Endothelial cell of umbilical vein (primary cell): Measurements from ENCODE around the gene RAB31. TPM values are rescaled to one million over a fixed set of nuclear protein-coding genes. Genes with fewer than 3 reads are reported as not detected.

Source experiments
- BruUV-seq: library from RNA; stranded (reverse); fragments of 400-500 nt; replicated peaks from 2 replicates; lab custom pipeline; 2021; lab: Mats Ljungman, UMichigan
- CTCF ChIA-PET: fragments of 300-600, 350-600 bp; sonication (Branson Sonifier 250); formaldehyde crosslinking; loops from one replicate; lab custom pipeline; 2021; ENCODE audit warnings: antibody characterized with exemption, inconsistent platforms; lab: Charles Lee
- POLR2A ChIA-PET: fragments of 300-600, 350-600 bp; sonication (Branson Sonifier 250); formaldehyde crosslinking; loops from one replicate; lab custom pipeline; 2021; ENCODE audit warnings: antibody characterized with exemption, inconsistent platforms; lab: Charles Lee
- DNase-seq: peaks from one replicate; pipeline ENCODE4 v3.0.0-alpha.2; 2011; ENCODE audit warnings: low read depth, low spot score
- FAIRE-seq: peaks from 2 replicates; lab custom pipeline; 2011; peaks lifted over from hg19 to GRCh38; lab: Jason Lieb, UNC
- H2AFZ ChIP-seq: 2 replicates; pipeline ENCODE4 v1.6.0; 2012; ENCODE audit warnings: low read depth, low read length, control low read depth, inconsistent platforms
- H3K27ac ChIP-seq: 2 replicates; pipeline ENCODE4 v1.5.1; 2011; ENCODE audit warnings: low read depth, mild to moderate bottlenecking, control low read depth, low read length, moderate library complexity; ENCODE audit not compliant: insufficient read depth
- H3K27me3 ChIP-seq, 2 experiments: 2 replicates each; pipeline versions ENCODE4 v1.6.0 to v1.6.1; 2011; ENCODE audit warnings: low read length in 2 of 2, mixed read lengths in 1 of 2; ENCODE audit not compliant: control insufficient read depth in 2 of 2, insufficient read depth in 2 of 2
- H3K36me3 ChIP-seq, 2 experiments: 2 replicates in 1 of 2; 3 replicates in 1 of 2; pipeline ENCODE4 v1.5.1; 2011; ENCODE audit warnings: low read length in 2 of 2, mild to moderate bottlenecking in 1 of 2, moderate library complexity in 1 of 2; ENCODE audit not compliant: control insufficient read depth in 2 of 2, insufficient read depth in 2 of 2; ENCODE audit errors: extremely low read depth in 1 of 2
- H3K4me1 ChIP-seq: 3 replicates; pipeline ENCODE4 v1.5.1; 2011; ENCODE audit warnings: mild to moderate bottlenecking, low read length; ENCODE audit not compliant: control insufficient read depth, insufficient read depth; ENCODE audit errors: extremely low read depth
- H3K4me2 ChIP-seq: 2 replicates; pipeline ENCODE4 v1.6.1; 2011; ENCODE audit warnings: low read length, control low read depth, mixed read lengths; ENCODE audit not compliant: insufficient read depth
- H3K4me3 ChIP-seq, 3 experiments: fragments of 200-600 bp in 1 of 3; sonication (generic), shearing (Covaris generic) in 1 of 3; replicated peaks in 1 of 3; 2 replicates each; pipeline ENCODE4 v1.5.1; 2011 to 2016; ENCODE audit warnings: control low read depth in 3 of 3, low read length in 3 of 3, mild to moderate bottlenecking in 2 of 3, inconsistent platforms in 1 of 3, low read depth in 1 of 3, moderate library complexity in 1 of 3; ENCODE audit not compliant: insufficient read depth in 1 of 3
- H3K79me2 ChIP-seq: 2 replicates; pipeline ENCODE4 v1.6.0; 2012; ENCODE audit warnings: low read length, inconsistent platforms; ENCODE audit not compliant: control insufficient read depth, insufficient read depth
- H3K9ac ChIP-seq: replicated peaks from 2 replicates; pipeline ENCODE3; 2011; ENCODE audit warnings: low read length, control low read depth; ENCODE audit not compliant: insufficient read depth; ENCODE audit errors: extremely low read depth
- H3K9me1 ChIP-seq: replicated peaks from 3 replicates; pipeline ENCODE4 v1.6.0; 2011; ENCODE audit warnings: mild to moderate bottlenecking, low read length; ENCODE audit not compliant: control insufficient read depth, insufficient read depth; ENCODE audit errors: extremely low read depth
- H3K9me3 ChIP-seq: replicated peaks from 2 replicates; pipeline ENCODE4 v1.5.1; 2012; ENCODE audit warnings: low read length, inconsistent platforms; ENCODE audit not compliant: control insufficient read depth, insufficient read depth
- H4K20me1 ChIP-seq: replicated peaks from 2 replicates; pipeline ENCODE3; 2011; ENCODE audit warnings: mild to moderate bottlenecking, low read length; ENCODE audit not compliant: control insufficient read depth, insufficient read depth; ENCODE audit errors: extremely low read depth
- EZH2 ChIP-seq: IDR thresholded peaks from 2 replicates; pipeline ENCODE4 v1.6.1; 2012; ENCODE audit warnings: borderline replicate concordance, low read depth, mild to moderate bottlenecking, moderate library complexity, low read length, inconsistent platforms; ENCODE audit not compliant: severe bottlenecking
- FOS ChIP-seq: IDR thresholded peaks from 2 replicates; pipeline ENCODE4 v1.6.1; 2011; ENCODE audit warnings: mild to moderate bottlenecking, low read length, moderate library complexity, borderline replicate concordance; ENCODE audit not compliant: insufficient read depth
- GATA2 ChIP-seq: IDR thresholded peaks from 2 replicates; pipeline ENCODE4 v1.7.0; 2011; ENCODE audit warnings: low read depth, mild to moderate bottlenecking, moderate library complexity, mixed read lengths, low read length; ENCODE audit not compliant: insufficient read length, insufficient read depth
- JUN ChIP-seq: IDR thresholded peaks from 2 replicates; pipeline ENCODE4 v1.6.1; 2011; ENCODE audit warnings: borderline replicate concordance, low read depth; ENCODE audit not compliant: insufficient read length, insufficient read depth
- MYC ChIP-seq: IDR thresholded peaks from one replicate; pipeline ENCODE4 v1.6.1; 2011; ENCODE audit warnings: mild to moderate bottlenecking, low read depth, low read length
- POLR2A ChIP-seq: IDR thresholded peaks from 2 replicates; pipeline ENCODE4 v1.6.1; 2012; ENCODE audit warnings: low read depth, mild to moderate bottlenecking, control low read depth, low read length
- POLR2AphosphoS5 ChIP-seq: IDR thresholded peaks from 2 replicates; pipeline ENCODE4 v1.6.1; 2012; ENCODE audit warnings: low read depth, mild to moderate bottlenecking, control low read depth, low read length, moderate library complexity; ENCODE audit not compliant: insufficient read depth
- dilution Hi-C: fragments of 300-500 bp; cut with MboI; formaldehyde crosslinking; loops from one replicate; pipeline ENCODE4 v1.15.0; 2019; ENCODE audit warnings: low sequenced_read_pairs; ENCODE audit not compliant: extremely low pct_ligation_motif_present
- intact Hi-C: fragments of 100-400 bp; cut with micrococcal nuclease; formaldehyde crosslinking; loops from one replicate; pipeline ENCODE4 v1.10.0; 2022
- polyA plus RNA-seq, 4 experiments: library from polyadenylated mRNA; depleted of rRNA in 3 of 4; stranded (reverse) in 3 of 4; unstranded in 1 of 4; fragments of >200 nt; gene quantifications; 2 replicates each; pipeline versions ENCODE4 v1.2.1 to v1.2.3, GENCODE V29; 2011 to 2012; ENCODE audit warnings: missing spikeins in 1 of 4
- total RNA-seq: library from RNA; stranded (reverse); gene quantifications from 2 replicates; pipeline ENCODE4 v1.2.3, GENCODE V29; 2021
- TF ChIP-seq, protein P1 (sequence below), 2 donors: IDR thresholded peaks; 1 replicate in 1 of 2; 2 replicates in 1 of 2; pipeline ENCODE4 v1.5.1; 2011; ENCODE audit warnings: low read length in 2 of 2, mild to moderate bottlenecking in 2 of 2, moderate library complexity in 2 of 2, control low read depth in 1 of 2, inconsistent platforms in 1 of 2, low read depth in 1 of 2; ENCODE audit not compliant: insufficient read depth in 1 of 2; ENCODE audit errors: extremely low read depth in 1 of 2
- TF ChIP-seq, protein P2 (sequence below): IDR thresholded peaks from 2 replicates; pipeline ENCODE4 v1.6.1; 2011; ENCODE audit not compliant: insufficient read depth, insufficient read length

Gene RAB31
- total and polyA plus RNA-seq, 2 donors (not counting 3 experiments of a cell fraction or from before 2014, with no cell fraction given), result 30.5 TPM

DNA sequence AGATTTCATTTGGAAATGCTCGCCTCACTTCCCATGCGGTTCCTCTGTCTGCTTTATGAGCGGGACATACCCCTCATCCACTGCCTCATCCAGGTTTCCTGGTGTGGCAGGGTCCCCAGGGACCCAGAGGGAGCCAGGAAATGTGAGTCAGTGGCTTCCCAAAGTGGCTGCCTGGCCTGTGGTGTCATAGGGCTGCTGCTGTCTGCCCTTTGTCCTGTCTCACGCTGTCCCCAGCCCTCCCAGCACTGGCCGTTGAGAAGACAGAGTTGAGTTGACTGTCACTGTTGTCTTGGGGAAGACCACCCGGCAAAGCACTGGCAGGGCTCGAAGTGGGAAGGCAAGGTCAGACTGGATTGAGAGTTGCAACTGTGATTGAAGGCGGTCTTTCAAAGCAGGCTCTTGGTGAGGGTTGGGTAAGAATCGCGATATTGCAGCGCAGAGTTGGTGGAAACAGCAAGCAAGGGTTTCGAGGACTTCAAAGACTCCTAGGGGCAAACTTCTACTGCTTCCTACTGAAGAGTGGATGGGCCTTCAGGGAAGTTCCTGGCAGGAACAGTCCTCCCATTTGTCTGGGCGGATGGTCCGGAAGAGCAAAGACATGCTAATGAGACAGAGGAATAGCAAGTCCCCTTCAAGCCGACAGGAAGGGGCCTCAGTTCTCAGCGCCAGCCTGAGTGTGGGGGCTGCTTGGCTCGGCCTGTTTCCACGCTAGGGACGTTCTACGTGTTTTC is 33.9 kb downstream of the RAB31 start:
- peak; percentile 38 for DNase-seq
- intact Hi-C loops (loop anchor here (1.0 kb wide), 2 partner anchors 23 to 129 kb away; no protein-coding TSS in a partner anchor), dilution Hi-C loops (no loop called here)
- Histone ChIP-seq H3K9me3 (no peaks in the 10 kb centered on the region), H3K36me3 (no peaks in the 10 kb centered on the region), H3K9me1 (no peaks in the 10 kb centered on the region), H2AFZ (peak overlapping the region; percentile 42), H4K20me1 (no peaks in the 10 kb centered on the region), H3K4me2 (peak overlapping the region; percentile 81), H3K4me3 (no peak overlapping the region), H3K79me2 (peaks cover 2% of the 10 kb centered on the region), H3K27me3 (no peaks in the 10 kb centered on the region), H3K4me1 (peaks cover 45% of the 10 kb centered on the region), H3K9ac (peak overlapping the region; percentile 41), H3K27ac (peak overlapping the region; percentile 83)
- CTCF ChIA-PET, result interaction anchor here (1.4 kb wide), 1 partner anchor 13 kb away, joined by 7 read pairs; no protein-coding TSS in a partner anchor
- peak; percentile 21 for FAIRE-seq
- BruUV-seq, result no TSS peak
- TF ChIP-seq, protein P1, sequence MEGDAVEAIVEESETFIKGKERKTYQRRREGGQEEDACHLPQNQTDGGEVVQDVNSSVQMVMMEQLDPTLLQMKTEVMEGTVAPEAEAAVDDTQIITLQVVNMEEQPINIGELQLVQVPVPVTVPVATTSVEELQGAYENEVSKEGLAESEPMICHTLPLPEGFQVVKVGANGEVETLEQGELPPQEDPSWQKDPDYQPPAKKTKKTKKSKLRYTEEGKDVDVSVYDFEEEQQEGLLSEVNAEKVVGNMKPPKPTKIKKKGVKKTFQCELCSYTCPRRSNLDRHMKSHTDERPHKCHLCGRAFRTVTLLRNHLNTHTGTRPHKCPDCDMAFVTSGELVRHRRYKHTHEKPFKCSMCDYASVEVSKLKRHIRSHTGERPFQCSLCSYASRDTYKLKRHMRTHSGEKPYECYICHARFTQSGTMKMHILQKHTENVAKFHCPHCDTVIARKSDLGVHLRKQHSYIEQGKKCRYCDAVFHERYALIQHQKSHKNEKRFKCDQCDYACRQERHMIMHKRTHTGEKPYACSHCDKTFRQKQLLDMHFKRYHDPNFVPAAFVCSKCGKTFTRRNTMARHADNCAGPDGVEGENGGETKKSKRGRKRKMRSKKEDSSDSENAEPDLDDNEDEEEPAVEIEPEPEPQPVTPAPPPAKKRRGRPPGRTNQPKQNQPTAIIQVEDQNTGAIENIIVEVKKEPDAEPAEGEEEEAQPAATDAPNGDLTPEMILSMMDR (IDR thresholded peaks at IDR 0.05; ENCODE audit: extremely low read depth in 1 of 2, insufficient read depth in 1 of 2, low read depth in 1 of 2, low read length in 2 of 2), result no peak
- TF ChIP-seq POLR2AphosphoS5 (no peak), GATA2 (no peak), POLR2A (no peak), FOS (peak; percentile 41), EZH2 (no peak), JUN (peak; percentile 11), MYC (no peak)
- TF ChIP-seq, protein P2, sequence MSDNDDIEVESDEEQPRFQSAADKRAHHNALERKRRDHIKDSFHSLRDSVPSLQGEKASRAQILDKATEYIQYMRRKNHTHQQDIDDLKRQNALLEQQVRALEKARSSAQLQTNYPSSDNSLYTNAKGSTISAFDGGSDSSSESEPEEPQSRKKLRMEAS, result no peak
- POLR2A ChIA-PET, result no interaction called here
